HG03159 (cell line): ENCODE measurements around the gene SLC15A1.

Source experiments
- ATAC-seq: cut with Tn5 transposase; IDR thresholded peaks from one replicate; pipeline ENCODE4 v1.9.1; 2021; ENCODE audit warnings: mild to moderate bottlenecking, moderate library complexity; ENCODE audit not compliant: unreplicated experiment

The SLC15A1 gene

GRCh38 chr13:98752467-98753290 is at the start of gene SLC15A1:
SLC15A1 (minus strand) TSS chr13:98752672; CDS start chr13:98752598, 74 bp downstream.
- ATAC-seq: no peak

GRCh38 chr13:98801626-98802418 is 49.4 kb upstream of the SLC15A1 start:
- no peak for ATAC-seq

DNA sequence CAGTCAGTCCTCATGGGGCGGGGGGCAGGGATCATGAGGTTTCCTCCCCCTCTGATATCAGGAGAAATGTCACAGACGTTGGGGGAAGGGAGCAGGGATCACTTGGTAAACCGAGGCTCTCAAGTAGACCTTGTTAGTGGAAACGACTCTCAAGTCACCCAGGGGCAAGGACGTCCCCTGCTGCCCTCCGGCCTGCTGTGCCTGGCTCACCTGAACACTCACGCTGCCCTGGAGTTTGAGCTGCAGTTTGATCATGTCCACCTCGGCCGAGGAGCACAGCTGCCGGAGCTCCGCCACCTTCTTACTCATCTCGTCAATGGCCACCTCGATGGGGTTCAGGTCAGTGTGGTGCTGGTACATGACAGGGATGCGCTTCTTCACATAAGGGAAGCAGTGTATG is 47.6 kb upstream of the SLC15A1 start:
- ATAC-seq: no peak

DNA sequence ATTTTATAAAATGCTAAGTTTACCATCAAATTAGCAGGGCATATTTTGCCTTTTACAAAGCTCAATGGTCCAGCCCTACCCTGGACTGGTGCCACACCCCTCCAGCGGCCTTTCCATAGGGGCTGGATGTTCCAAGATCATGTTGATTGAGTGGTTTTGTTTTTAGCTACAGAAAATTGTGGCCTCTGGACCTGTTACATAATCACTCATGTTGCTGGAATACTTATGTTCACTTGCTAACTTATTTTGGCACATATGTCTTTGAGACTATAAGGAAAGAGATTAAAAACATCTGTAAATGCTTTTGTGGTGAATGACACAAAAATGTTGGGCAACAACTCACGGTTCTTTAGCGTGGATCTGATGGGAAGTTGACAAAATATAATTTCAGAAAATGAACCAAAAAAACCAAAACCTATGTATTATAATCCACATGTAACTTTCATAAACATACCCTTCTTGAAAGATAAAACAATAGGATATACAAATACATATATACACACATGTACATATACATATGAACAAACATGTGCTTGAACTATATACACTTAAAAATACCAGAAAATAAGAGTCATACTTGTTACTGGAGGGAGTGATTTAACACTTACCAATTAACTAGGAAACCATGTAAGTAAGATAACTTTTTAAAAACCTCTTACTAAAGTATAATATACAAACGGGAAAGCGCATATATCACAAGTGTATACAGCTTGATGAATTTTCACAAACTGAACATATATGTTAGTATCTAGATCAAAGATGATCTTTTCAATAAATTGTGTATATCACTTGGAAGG is 46.6 kb upstream of the SLC15A1 start:
- ATAC-seq: no peak

DNA sequence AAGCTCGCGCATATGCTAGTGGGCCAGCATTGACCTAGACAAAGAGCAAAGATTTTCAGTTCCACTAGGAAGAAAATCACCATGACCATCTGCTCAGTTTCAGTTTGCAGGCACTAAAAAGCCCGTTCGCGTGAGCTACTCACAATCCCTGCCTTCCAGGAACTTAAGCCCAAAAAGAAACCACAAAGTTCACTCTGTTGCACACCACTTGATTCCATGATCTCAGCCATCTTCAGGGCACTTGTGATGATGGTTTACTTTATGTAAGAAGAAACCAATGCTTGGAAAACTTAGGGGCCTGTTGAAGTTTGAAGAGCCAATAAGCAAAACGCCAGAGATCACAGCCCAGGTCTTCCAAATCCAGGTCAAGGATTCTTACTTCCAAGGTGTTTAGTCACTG is 45.0 kb upstream of the SLC15A1 start:
- no peak for ATAC-seq

DNA sequence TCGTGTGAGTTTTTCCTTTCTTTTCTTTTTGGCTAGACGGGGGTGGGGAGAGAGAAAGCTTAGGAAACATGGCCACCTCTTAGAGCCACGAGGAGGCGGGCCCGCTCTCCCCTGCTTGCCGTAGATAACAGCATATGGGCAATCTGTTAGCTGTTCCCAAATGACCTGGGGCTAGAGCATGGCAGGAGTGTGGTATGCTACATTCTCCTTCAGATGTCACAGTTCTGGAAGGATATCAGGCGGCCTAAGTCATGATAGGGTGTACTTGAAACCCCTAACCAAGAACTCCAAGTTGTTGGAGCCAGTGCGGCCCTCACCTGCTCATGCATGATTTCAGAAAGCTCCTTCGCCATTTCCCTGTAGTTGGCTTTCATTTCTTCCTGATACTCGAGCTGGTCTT is 44.3 kb upstream of the SLC15A1 start:
- no peak for ATAC-seq

DNA sequence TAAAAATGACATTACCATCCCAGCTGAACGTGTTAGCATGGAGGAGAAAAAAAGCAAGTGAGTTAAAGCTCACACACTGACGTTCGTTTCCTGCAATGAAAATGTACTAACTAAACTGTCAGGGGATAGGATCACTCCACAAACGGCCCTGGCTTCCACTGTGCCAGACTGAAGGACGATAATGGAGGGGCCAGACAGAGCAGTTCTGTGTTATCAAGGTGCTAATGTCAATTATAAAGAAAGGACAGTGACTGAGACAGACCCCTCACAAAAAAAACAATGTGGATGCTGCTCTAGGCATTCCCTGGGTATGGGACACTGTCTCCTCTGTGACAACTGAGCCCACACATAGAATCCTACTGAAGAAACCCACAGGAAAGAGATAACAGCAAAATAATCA is 43.7 kb upstream of the SLC15A1 start:
- ATAC-seq: no peak

- ATAC-seq: no peak
Observed at GRCh38 chr13:98795220-98795619, 42.7 kb upstream of the SLC15A1 start.

- ATAC-seq: no peak
Observed at GRCh38 chr13:98794498-98794897, 42.0 kb upstream of the SLC15A1 start.

- ATAC-seq: no peak
Observed at GRCh38 chr13:98792785-98793495, 40.5 kb upstream of the SLC15A1 start.

GRCh38 chr13:98792321-98792720 is 39.8 kb upstream of the SLC15A1 start:
- ATAC-seq: no peak

GRCh38 chr13:98791611-98792010 is 39.1 kb upstream of the SLC15A1 start:
- ATAC-seq: no peak

DNA sequence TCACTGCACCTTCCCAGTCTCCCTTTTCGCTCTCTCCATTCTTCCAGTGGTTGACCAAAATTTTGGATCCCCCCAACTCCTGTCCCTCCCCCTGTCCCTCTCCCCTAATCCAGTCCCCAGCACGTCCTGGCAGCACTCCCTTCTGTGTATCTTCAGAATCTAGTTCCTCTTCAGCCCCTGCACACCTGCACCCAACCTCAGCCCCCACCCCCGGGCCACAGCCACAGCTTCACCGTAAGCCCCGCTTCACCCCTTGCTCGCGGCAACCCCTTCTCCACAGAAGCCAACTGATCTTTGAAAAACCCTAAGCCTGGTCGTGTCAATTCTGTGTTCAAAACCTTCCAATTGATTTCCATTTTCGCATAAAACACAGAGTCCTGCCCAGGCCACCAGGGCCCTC is 35.5 kb upstream of the SLC15A1 start:
- ATAC-seq: no peak

- no peak for ATAC-seq
Observed at GRCh38 chr13:98787173-98787572, 34.7 kb upstream of the SLC15A1 start.

DNA sequence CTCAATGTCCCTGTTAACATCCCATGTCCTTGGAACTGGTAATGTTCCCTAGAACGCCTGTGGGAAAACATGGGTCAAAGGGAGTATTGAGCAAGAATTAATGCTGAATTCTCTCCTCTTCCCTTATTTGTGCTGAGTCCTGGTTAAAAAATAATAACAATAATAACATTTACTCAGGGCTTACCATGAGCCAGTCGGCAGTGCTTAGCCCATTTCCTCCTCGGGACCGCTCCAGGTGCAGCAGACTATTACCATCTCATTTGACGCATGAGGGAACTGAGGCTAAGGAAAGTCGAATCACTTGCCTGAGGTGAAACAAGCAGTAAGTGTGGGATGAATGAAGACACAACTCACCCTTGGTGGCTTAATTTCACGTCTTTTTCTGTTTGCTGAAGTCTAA is 33.6 kb upstream of the SLC15A1 start:
- ATAC-seq: no peak

DNA sequence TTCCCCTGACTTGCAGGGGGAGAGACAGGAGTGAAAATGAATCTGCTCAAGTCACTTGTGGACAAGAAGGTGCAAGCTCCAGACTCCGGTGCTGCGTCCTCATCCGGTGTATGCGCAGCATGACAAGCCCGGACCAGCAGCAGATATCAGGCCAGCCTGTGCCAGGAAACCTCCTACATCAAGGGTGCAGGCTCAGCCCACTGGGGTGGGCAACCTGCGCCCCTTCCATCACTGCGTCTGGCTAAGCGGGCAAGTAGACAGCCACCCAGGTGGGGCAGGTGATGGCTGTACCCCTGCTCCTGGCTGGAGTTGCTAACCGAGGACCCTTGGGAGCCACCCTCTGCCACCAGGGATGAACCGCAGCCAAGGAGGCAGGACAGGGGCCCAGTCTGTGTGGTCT is 32.9 kb upstream of the SLC15A1 start:
- no peak for ATAC-seq

GRCh38 chr13:98784666-98785065 is 32.2 kb upstream of the SLC15A1 start:
- ATAC-seq: no peak

DNA sequence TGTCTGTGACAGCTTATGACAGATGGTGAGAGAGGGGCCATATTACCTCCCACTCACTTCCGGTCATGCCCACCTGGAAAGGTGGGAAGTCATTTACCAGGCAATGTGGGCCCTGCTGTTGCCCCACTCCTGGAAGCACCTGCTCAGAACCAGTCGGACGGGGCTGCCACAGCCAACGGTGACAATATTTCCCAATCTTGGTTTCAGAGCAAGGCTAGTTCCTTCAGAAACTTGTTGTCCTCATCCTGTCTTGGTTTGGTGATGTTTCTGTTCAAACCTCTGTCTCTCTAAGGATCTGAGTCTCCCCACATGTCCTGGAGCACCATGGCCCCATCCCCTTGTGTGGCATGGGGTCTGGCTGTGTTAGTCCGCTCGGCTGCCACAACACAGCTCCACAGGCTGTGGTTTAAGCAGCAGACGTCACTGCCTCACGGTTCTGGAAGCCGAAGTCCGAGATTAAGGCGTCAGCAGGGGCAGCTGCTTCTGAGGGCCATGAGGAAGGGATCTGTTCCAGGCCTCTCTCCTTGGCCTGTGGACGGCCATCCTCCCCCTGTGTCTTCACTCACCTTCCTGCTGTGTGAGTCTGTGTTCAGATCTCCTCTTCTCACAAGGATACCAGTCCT is 31.5 kb upstream of the SLC15A1 start:
- no peak for ATAC-seq

- no peak for ATAC-seq
Observed at GRCh38 chr13:98782654-98783053, 30.2 kb upstream of the SLC15A1 start.

DNA sequence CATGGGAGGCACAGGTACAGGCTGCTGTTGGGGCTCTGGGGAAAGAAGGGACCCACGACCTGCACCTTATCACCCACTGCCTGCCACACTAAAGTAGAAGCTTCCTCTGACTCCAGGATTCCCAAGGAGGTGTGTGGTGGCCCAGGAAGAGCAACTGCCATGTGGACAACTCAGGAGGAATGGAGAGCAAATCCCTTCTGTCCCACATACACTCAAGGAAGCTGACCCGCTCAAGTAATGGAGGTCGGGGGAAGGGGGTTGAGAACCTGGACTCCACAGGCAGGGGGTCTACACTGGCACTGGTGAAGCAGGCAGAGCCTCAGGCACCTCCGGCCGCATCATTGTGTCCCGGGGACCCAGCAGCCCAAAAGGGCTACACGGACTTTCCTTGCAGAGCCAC is 29.4 kb upstream of the SLC15A1 start:
- no peak for ATAC-seq
